Measurements from ENCODE around the gene LILRA2. TPM values are rescaled to one million over a fixed set of nuclear protein-coding genes. Genes with fewer than 3 reads are reported as not detected.
"Not testable (repeated sequence)": the region's sequence is repeated elsewhere in the genome, so short reads cannot be mapped to it uniquely, and the experiment has no call there.

The LILRA2 gene
- polyA plus RNA-seq, 1 donor (not counting 4 experiments of a cell fraction or from before 2014, with no cell fraction given) = not detected

GRCh38 chr19:54561840-54562239 is 11.8 kb upstream of the LILRA2 start:
- Histone ChIP-seq H2AFZ (ENCODE audit: control insufficient read depth, low read length) (no peak overlapping the region), H3K9me3 (ENCODE audit: control insufficient read depth, low read depth, low read length) (peaks cover 2% of the 10 kb centered on the region), H3K4me2 (ENCODE audit: control insufficient read depth, extremely low read depth, insufficient read depth, low read depth, low read length) (no peak overlapping the region), H3K79me2 (ENCODE audit: control insufficient read depth, insufficient read depth, low read length) (no peaks in the 10 kb centered on the region), H3K4me3 (ENCODE audit: control insufficient read depth in 2 of 3, extremely low read depth in 1 of 3, insufficient read depth in 2 of 3, low read depth in 1 of 3, low read length in 3 of 3) (no peak overlapping the region), H3K27ac (ENCODE audit: control insufficient read depth, insufficient read depth, low read length) (no peak overlapping the region), H4K20me1 (ENCODE audit: control insufficient read depth, extremely low read depth, insufficient read depth, low read length) (no peaks in the 10 kb centered on the region), H3K4me1 (ENCODE audit: control insufficient read depth, extremely low read depth, insufficient read depth, low read length) (no peaks in the 10 kb centered on the region), H3K9me1 (ENCODE audit: control insufficient read depth, extremely low read depth, insufficient read depth, low read length) (no peaks in the 10 kb centered on the region), H3K9ac (ENCODE audit: control insufficient read depth, extremely low read depth, insufficient read depth, low read length) (no peak overlapping the region), H3K36me3 (ENCODE audit: control insufficient read depth in 2 of 2, extremely low read depth in 1 of 2, insufficient read depth in 2 of 2, low read length in 2 of 2) (no peaks in the 10 kb centered on the region), H3K27me3 (ENCODE audit: control insufficient read depth, extremely low read depth, insufficient read depth, low read length) (no peaks in the 10 kb centered on the region)
- DNase-seq (ENCODE audit: low read depth, low spot score) (no peak), FAIRE-seq (no peak)
- no peak for TF ChIP-seq CTCF (optimal IDR thresholded peaks at IDR 0.05 in 1 of 3, IDR thresholded peaks at IDR 0.05 in 1 of 3, conservative IDR thresholded peaks at IDR 0.05 in 1 of 3; ENCODE audit: extremely low read depth in 1 of 3, insufficient read depth in 2 of 3, low read length in 3 of 3)
- no peak for TF ChIP-seq EZH2 (IDR thresholded peaks at IDR 0.05; ENCODE audit: low read length)
- dilution Hi-C loops (cut with MboI; ENCODE audit: extremely low pct_ligation_motif_present, low sequenced_read_pairs) = no loop called here

GRCh38 chr19:54563206-54563605 is 10.4 kb upstream of the LILRA2 start:
- H3K27ac ChIP-seq (ENCODE audit: control insufficient read depth, insufficient read depth, low read length); H3K4me3 ChIP-seq (ENCODE audit: control insufficient read depth in 2 of 3, extremely low read depth in 1 of 3, insufficient read depth in 2 of 3, low read depth in 1 of 3, low read length in 3 of 3); H3K4me2 ChIP-seq (ENCODE audit: control insufficient read depth, extremely low read depth, insufficient read depth, low read depth, low read length); H3K79me2 ChIP-seq (ENCODE audit: control insufficient read depth, insufficient read depth, low read length); dilution Hi-C loops (cut with MboI; ENCODE audit: extremely low pct_ligation_motif_present, low sequenced_read_pairs); H3K9me1 ChIP-seq (ENCODE audit: control insufficient read depth, extremely low read depth, insufficient read depth, low read length); FAIRE-seq; H3K27me3 ChIP-seq (ENCODE audit: control insufficient read depth, extremely low read depth, insufficient read depth, low read length); H3K36me3 ChIP-seq (ENCODE audit: control insufficient read depth in 2 of 2, extremely low read depth in 1 of 2, insufficient read depth in 2 of 2, low read length in 2 of 2); H3K4me1 ChIP-seq (ENCODE audit: control insufficient read depth, extremely low read depth, insufficient read depth, low read length); H4K20me1 ChIP-seq (ENCODE audit: control insufficient read depth, extremely low read depth, insufficient read depth, low read length); H2AFZ ChIP-seq (ENCODE audit: control insufficient read depth, low read length); DNase-seq (ENCODE audit: low read depth, low spot score); H3K9me3 ChIP-seq (ENCODE audit: control insufficient read depth, low read depth, low read length); H3K9ac ChIP-seq (ENCODE audit: control insufficient read depth, extremely low read depth, insufficient read depth, low read length): not testable (repeated sequence)

- dilution Hi-C loops (cut with MboI; ENCODE audit: extremely low pct_ligation_motif_present, low sequenced_read_pairs) = no loop called here
- H4K20me1 ChIP-seq (ENCODE audit: control insufficient read depth, extremely low read depth, insufficient read depth, low read length) = no peaks in the 10 kb centered on the region
- H3K9ac ChIP-seq (ENCODE audit: control insufficient read depth, extremely low read depth, insufficient read depth, low read length) = no peak overlapping the region
- DNase-seq (ENCODE audit: low read depth, low spot score) (no peak), FAIRE-seq (no peak)
- H3K9me1 ChIP-seq (ENCODE audit: control insufficient read depth, extremely low read depth, insufficient read depth, low read length) = no peaks in the 10 kb centered on the region
- H3K4me1 ChIP-seq (ENCODE audit: control insufficient read depth, extremely low read depth, insufficient read depth, low read length) = no peaks in the 10 kb centered on the region
- H3K27me3 ChIP-seq (ENCODE audit: control insufficient read depth, extremely low read depth, insufficient read depth, low read length) = no peaks in the 10 kb centered on the region
- H3K4me2 ChIP-seq (ENCODE audit: control insufficient read depth, extremely low read depth, insufficient read depth, low read depth, low read length) = no peak overlapping the region
- H3K27ac ChIP-seq (ENCODE audit: control insufficient read depth, insufficient read depth, low read length) = no peak overlapping the region
- H2AFZ ChIP-seq (ENCODE audit: control insufficient read depth, low read length) = no peak overlapping the region
- H3K79me2 ChIP-seq (ENCODE audit: control insufficient read depth, insufficient read depth, low read length) = no peaks in the 10 kb centered on the region
- TF ChIP-seq CTCF (optimal IDR thresholded peaks at IDR 0.05 in 1 of 3, IDR thresholded peaks at IDR 0.05 in 1 of 3, conservative IDR thresholded peaks at IDR 0.05 in 1 of 3; ENCODE audit: extremely low read depth in 1 of 3, insufficient read depth in 2 of 3, low read length in 3 of 3) = no peak
- TF ChIP-seq EZH2 (IDR thresholded peaks at IDR 0.05; ENCODE audit: low read length) = no peak
- peaks cover 2% of the 10 kb centered on the region for H3K9me3 ChIP-seq (ENCODE audit: control insufficient read depth, low read depth, low read length)
- H3K4me3 ChIP-seq (ENCODE audit: control insufficient read depth in 2 of 3, extremely low read depth in 1 of 3, insufficient read depth in 2 of 3, low read depth in 1 of 3, low read length in 3 of 3) = no peak overlapping the region
- no peaks in the 10 kb centered on the region for H3K36me3 ChIP-seq (ENCODE audit: control insufficient read depth in 2 of 2, extremely low read depth in 1 of 2, insufficient read depth in 2 of 2, low read length in 2 of 2)
These were observed 3.3 kb upstream of the LILRA2 start for GRCh38 chr19:54570316-54570715.
